NCI-H510A (cell line): ENCODE measurements around the gene NCAPH2.

Experiments
- DNase-seq: peaks from one replicate; lab custom pipeline; 2025; lab: John Stamatoyannopoulos, UW

Gene NCAPH2

DNA sequence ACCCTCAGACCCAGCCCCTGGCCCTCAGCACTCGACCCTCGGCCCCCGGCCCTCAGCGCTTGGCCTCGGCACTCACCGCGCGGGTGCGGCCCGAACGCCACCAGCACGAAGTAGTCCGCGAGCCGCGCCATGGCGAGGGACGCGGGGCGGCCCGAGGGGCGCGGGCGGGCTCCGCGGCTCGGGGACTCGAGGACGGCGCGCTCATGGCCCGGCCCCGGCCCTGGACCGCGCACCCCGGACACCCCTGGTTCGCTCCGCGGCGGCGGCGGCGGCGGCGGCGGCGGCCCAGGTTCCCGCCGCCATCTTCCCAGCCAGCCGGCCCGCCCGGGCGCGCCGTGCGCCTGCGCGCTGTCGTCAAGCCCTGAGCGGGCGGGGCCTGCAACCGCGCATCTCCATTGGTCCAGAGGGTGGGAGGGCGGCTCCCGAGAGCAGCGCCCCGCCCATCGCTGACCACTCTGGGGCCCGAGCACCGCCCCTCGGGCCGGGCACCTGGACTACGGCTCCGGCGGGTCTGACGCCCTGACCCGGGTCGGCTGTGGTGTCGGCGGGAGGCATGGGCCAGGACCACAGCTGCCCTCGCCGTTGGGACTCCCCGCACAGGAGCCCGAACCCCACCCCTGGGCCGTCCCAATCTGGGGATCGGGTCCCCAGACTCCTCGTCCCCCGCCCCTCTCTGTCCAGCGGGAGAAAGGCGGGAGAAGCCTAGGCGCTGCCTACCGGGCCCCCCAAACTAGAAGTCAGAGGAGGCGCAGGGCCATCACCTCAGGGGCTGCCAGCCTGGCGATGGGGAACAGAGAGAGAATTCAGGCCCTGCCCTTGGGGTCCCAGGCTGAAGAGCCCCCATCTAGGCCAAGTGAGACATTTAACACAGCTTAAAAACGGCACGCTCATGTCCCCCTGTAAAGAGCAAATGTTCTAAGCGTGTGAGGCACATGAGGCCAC lies 33.0 kb upstream of the NCAPH2 start, which contains the start of gene SBF1:
Gene SBF1, minus strand, starts transcription at position 326 of the 942 bp plus-strand sequence. Its CDS starts 195 bp downstream, at position 131.
- DNase-seq = peak; percentile 74

DNA sequence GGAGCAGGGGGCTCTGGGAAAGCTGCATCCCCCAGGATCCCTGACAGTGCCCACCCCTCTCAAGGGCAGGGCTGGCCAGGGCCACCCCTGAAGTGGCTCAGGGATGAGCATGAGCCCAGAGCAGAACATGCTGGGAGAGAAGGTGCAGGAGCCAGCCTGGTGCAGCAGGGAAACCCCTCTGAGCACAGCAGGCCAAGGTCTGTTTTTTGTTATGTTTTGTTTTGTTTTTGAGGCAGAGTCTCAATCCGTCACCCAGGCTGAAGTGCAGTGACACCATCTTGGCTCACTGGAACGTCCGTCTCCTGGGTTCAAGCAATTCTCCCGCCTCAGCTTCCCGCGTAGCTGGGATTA lies 32.4 kb upstream of the NCAPH2 start:
- no peak for DNase-seq

DNA sequence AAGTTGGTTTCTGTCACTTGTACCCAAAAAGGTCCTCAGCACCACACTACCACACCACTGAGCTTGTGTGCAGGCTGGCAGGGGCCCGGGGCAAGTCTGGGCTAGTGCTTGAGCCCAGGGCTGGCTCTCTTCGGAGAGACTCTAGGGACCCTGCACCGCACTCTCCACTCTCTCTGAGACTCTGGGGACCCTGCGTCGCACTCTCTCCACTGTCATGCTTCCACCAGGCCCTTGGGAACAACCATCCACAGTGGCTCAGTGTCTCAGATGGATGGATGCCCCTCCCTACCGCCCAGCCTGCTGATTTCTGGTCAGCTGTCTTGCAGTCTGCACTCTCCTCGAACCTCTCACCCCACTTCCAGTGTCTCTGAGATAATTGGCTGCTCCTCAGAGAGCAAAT lies 31.2 kb upstream of the NCAPH2 start:
- no peak for DNase-seq

DNA sequence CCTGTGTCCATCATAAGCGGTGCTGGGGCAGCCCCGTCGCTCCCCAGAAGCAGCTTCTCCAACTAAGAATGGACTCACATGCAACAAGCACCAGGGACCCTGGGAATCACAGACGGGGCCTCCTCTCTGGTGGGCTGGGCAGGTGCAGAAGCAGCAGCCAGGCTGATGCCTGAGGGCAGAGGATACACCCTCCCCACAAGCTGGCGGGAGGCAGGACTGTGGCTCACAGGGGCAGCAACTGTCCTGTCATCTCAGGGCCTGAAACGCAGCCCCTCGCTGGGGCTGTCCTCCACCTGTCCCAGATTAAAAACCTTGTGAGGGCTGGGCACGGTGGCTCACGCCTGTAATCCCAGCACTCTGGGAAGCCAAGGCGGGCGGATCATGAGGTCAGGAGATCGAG lies 30.1 kb upstream of the NCAPH2 start:
- no peak for DNase-seq

DNA sequence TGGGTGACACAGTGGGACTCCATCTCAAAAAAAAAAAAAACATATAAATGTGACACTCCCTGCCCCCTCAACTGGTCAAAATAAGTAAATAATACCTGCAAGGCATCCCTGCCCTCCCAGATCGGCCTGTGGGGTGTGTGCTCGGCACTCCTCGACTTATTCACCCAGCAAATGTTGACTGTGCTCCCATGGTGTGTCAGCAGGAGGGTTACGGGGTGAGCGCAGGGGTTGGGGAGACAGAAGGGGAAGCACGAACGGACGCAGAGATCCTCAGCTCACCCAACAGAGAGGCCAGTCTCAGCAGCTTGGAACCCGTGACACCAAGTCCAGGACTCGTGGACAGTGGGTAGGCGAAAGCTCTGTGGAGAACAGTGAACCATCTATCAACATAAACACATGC lies 28.3 kb upstream of the NCAPH2 start:
- DNase-seq = no peak

DNA sequence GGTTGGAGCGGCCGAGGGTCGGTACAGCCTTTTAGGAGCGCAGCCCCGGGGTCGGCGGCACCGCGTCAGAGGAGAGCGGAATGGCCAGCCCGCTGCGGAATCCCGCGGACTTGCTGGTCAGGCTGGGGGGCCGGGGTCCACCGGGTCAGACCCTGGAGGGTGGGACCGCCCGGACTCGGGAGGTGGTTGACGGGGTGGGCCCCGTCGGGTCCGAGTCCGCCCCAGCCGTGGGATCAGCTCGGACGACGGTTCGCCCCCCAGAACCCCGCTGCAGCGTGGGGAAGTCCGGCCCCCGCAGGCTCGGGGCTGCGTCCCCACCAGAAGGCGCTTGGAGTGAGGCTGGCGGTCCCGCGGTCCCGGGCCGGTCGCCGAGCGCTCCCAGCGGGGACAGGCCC lies 27.0 kb upstream of the NCAPH2 start:
- no peak for DNase-seq

DNA sequence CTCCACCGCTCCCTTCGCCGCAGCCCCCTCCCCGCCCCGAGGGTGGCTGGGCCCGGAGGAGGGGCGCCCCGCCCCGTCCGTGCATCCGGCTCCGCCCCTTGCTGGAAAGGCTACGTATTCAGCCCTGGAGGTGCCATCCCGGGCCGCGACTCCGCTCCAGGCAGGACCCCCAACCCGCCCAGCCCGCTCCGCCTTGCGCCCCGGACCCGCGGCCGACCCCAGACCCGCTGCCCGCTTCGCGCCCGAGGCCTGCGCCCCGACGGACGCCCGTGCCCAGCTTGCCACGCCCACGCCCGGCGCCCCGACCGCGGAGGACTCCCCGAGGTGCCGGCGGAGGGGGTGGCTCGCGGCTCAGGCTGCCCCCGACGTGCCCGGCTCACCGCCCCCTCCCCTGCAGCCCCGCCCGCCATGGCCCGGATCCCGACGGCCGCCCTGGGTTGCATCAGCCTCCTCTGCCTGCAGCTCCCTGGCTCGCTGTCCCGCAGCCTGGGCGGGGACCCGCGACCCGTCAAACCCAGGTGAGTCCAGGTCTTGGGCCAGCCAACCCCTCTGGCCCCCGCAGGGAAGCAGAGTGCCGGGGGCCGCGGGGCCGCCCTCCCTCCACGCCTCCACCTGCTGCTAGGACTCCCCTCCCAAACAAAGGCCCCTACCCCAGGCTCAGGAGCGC lies 26.5 kb upstream of the NCAPH2 start, which contains the start of gene ADM2:
Gene ADM2, plus strand, starts transcription at position 104 of the 667 bp plus-strand sequence. Its CDS starts 305 bp downstream, at position 409.
- DNase-seq = no peak

DNA sequence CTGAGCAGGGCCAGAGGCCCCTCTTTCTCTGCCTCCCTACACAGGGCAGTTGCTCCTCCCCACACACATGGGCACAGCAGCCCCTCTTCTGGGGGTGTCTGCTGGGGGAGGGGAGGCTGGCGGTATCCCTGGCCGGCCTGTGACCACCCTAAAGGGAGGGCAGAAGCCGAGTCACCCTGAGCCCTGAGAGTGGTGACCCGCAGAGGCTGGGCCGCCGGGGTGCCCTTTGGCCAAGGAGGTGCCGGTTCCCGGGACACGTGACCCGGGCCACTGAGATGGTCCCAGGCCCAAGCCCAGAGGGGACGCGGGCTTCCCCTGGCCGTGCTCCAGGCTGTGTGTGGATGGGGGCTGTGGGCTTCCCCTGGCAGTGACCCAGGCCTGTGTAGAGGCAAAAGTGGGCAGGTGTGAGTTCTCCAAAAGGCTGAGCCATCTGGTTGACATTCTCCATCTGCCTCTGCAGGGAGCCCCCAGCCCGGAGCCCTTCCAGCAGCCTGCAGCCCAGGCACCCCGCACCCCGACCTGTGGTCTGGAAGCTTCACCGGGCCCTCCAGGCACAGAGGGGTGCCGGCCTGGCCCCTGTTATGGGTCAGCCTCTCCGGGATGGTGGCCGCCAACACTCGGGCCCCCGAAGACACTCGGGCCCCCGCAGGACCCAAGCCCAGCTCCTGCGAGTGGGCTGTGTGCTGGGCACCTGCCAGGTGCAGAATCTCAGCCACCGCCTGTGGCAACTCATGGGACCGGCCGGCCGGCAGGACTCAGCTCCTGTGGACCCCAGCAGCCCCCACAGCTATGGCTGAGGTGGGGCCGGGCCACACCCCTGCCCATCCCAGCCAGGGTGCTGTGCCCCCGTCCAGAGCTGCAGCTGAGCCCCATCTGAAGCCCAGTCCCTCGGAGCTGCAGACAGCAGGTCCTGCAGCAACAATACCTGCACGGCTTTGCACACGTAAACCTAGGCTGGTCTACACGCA lies 25.6 kb upstream of the NCAPH2 start:
- DNase-seq = no peak

DNA sequence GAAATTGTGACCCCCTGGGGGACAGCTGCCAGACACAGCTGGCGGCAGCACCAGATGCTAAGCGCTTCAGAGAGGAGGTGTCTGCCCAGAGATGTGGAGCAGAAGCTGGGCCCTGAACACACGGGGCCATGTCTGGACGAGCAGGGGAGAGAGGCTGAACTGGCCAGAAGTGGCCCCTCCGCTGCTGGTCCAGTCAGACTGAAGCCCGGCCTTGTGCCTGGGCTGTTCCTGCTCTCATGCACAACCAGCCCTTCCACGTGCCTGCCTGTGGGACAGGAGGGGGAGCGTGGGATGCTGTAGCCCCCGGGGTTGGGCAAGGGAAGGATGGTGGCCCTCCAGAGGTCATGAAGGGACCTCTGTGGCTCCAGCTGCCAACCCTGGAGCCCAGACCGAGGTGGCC lies 24.9 kb upstream of the NCAPH2 start:
- DNase-seq = no peak

DNA sequence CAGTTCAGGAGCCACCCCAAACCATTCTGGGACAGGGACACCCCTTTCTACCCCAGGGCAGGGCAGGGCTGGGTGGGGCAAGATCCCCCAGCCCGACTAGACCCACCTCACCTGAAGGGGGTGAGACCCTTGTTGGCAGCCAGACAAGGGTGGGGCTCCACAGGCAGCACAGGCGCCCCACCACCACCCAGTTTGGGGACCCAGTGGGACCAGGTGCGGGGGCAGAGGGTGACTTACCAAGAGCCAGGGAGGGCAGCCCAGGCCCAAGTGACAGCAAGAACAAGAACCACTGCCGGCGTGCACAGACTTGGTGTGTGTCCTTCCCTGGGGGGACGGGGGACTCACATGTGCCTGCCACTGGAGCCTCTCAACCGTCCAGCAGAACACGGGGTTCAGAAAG lies 24.5 kb upstream of the NCAPH2 start:
- no peak for DNase-seq

DNA sequence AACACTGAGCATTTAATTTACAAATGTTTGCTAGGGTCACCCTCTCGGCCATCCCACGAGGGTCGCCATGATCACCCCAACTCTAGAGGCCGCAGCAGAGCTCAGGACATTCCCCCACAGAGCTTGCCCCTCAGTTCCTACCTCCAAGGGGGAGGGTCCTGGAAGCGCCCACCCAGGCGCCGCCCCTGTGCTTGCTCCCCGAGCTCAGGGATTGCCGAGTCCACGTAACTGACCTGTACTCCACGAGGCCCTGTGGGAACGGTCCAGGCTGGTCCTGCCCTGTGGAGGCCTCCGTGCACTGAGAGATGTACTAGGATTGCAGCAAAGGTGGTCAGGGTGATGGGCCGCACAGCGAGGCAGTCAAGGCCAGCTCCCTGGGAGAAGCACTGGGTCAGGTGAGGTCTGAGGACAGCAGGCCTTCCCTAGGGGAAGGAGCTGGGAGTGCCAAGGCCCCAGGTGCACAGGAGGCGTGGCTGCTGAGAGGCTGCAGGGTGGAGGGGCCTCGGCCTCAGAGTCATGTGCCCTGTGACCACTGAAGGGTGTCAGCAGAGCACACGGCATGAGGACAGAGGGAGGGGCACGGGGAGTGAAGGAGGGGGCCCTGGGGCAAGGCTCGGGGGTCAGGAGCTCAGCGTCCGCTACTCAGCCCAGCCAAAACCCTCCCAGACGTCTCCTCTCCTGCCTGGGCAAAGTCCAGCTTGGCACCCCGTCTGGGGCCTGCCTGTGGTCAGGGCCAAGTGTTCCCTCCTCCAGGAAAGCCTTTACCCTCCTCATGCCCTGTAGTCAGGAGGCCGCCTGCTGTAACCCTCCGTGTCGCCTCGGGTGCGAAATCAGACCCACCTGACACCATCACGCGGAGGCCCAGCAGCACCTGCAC lies 23.8 kb upstream of the NCAPH2 start:
- no peak for DNase-seq

DNA sequence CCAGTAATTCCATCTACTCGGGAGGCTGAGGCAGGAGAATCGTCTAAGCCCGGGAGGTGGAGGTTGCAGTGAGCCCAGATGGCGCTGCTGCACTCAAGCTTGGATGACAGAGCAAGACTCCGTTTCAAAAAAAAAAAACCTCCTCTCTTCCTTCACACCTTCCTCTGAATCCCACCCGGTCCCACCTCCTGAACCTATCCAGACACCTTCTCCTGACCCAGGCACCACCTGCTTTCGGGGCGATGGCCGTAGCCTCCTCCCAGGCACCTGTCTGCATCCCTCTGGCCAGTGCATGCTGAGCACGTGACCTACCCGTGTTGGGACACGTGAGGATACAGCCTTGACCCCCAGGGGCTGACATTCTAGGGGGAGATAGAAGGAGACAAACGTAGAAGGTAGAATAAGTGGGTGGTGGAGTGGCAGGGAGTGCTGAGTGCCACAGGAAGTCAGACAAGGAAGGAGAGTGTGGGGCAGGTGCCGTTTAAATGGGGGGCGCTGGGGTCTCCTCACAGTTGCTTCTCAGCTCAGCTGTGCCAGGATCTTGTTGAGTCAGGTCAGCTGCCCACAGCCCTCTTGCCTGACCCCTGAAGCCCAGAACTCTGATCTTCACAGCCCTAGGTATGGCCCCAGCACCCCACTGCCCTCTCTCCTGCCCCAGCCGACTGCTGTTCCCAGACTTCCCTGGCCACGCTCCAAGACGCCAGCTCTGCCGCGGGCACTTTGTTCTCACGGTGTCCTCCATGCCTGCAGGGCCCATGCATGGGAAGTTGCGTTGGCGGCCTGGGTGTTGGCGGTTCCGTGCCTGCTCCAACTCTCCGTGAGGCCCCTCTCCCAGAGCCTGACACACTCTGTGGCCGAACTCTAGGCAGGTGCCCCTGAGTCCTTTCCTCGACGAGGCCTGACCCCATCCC lies 22.5 kb upstream of the NCAPH2 start:
- no peak for DNase-seq

DNA sequence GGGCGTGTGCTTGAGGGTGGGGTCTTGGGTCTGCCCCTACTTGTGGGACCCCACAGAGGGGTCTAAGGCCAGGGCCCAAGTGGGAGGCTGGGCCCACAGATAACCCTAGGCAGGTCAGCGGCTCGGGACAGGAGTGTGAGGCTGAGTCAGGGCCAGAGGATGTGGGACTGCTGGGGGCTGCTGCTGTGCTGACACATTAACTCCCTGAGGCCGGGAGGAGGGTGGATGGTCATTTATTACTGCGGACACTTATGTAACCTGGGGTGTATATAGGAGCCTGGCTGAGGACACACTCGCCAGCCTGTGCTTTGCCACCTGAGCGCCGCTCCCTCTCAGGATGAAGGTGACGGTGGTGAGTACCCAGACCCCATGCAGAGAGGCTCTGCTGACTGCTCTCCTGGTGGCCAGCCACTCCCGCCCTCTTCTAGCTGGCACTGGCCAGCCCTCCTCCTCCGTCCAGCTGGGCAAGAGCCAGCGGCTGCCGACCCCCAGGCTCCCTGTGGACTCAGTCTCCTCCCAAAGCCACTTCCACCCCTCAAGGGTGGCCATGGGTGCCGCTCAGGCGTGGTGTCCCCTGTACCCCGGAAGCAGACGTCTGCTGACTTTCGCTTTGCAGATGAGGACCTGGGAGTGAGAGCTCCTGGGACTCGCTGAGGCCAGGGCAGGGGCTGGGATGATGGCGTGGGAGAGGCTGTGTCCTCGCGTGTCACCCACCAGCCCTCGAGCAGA lies 21.3 kb upstream of the NCAPH2 start, which contains the start of gene MIOX:
Gene MIOX, plus strand, starts transcription at position 299 of the 729 bp plus-strand sequence. Its CDS starts 39 bp downstream, at position 338.
- no peak for DNase-seq

DNA sequence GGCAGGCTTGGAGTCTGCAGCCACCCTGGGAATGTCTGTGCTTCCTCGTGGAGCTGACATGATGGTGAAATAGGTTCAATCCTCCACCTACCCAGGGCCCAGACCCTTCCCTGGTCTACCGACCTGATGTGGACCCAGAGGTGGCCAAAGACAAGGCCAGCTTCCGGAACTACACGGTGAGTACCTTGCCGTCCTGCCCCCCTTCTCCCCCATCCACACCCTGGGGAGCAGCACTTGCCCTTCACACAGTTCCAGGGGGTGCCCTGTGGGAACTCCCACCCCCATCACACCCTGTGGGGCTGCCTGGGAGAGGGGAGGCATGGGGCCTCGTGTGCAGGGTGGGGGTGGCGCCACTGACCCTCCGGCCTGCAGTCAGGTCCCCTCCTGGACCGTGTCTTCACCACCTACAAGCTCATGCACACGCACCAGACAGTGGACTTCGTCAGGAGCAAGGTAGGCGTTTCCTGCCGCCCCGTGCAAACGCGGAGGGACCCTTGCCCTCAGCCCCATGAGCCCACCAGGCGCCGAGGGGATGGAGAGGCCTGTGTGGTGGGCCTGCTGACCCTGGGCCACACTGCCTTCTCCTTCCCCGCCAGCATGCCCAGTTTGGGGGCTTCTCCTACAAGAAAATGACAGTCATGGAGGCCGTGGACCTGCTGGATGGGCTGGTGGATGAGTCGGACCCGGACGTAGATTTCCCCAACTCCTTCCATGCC lies 20.6 kb upstream of the NCAPH2 start:
- no peak for DNase-seq

DNA sequence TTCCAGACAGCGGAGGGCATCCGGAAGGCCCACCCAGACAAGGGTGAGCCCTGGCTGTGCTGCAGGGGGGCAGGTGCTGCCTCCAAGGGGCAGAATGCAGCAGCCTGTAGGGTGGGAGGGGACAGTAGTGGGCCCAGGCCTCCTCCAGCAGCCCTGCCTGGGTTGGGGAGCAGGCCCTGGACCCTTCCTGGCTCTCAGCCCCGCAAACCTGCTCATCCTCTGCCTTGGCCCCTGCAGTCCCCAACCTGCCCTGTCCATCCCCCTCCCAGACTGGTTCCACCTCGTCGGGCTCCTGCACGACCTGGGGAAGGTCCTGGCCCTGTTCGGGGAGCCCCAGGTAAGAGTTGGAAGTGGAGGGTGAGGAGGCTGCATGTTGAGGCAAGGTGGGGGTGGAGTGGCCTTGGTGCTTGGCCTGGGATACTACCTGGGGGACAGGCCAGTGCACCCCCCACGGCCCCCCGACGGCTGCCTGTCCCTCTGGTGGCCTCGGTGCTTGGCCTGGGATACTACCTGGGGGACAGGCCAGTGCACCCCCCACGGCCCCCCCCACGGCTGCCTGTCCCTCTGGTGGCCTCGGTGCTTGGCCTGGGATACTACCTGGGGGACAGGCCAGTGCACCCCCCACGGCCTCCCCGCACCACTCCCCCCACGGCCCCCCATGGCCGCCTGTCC lies 19.9 kb upstream of the NCAPH2 start:
- no peak for DNase-seq

DNA sequence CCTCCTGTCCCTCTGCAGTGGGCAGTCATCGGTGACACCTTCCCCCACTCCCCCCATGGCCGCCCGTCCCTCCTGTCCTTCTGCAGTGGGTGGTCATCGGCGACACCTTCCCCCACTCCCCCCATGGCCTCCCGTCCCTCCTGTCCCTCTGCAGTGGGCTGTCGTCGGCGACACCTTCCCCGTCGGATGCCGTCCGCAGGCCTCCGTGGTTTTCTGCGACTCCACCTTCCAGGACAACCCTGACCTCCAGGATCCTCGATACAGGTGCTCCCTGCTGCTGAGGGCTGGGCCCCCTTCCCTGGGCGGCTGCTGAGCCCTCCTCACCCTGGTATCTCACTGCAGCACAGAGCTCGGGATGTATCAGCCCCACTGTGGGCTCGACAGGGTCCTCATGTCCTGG lies 19.1 kb upstream of the NCAPH2 start:
- no peak for DNase-seq

DNA sequence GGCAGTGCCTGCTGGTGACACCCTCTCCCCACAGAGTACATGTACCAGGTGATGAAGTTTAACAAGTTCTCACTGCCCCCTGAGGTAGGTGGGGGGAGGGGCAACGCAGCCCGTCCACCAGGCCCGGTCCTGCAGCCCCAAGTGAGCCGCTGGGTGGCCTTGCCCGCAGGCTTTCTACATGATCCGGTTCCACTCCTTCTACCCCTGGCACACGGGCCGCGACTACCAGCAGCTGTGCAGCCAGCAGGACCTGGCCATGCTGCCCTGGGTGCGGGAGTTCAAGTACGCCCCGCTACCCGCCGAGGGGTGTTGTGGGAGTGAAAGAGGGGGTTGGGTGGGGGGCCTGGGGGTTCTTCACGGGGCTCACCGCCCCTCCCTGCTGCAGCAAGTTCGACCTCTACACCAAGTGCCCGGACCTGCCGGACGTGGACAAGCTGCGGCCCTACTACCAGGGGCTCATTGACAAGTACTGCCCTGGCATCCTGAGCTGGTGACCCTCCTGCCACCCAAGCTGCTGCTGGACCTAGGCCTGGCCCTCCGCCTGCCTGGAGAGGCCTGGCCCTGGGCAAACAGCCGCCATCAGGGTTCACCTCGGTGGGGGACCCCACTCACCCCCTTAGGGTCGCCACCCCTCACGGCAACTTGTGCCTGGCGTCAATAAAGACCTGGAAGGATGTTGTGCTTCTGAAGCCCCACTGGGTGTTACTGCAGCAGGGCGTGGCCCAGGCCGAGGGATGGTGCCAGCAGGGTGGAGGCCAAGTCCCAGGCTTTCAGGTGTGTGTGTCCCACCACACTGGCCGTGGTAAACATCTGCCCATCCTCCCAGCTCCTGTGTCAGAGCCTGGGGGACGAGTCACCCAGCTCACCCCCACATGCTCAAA lies 18.4 kb upstream of the NCAPH2 start:
- DNase-seq = no peak
